LNCAP (cell line): ENCODE measurements around the gene KRTAP1-5.

Source experiments
- CTCF ChIP-seq: fragments of 450-650 bp; IDR thresholded peaks from 2 replicates; pipeline ENCODE4 v1.5.1; 2017; ENCODE audit warnings: mild to moderate bottlenecking

Gene KRTAP1-5

GRCh38 chr17:40980117-40980516 is 46.9 kb downstream of the KRTAP1-5 start:
- TF ChIP-seq CTCF: no peak

GRCh38 chr17:40978575-40979151 is 48.3 kb downstream of the KRTAP1-5 start:
- no peak for TF ChIP-seq CTCF
